Activated T-cell treated with anti-CD3 and anti-CD28 coated beads for 4 hours (primary cell): ENCODE data around the gene PAPSS2.

ENCODE experiments used
- DNase-seq: peaks from one replicate; pipeline ENCODE4 v3.0.0-alpha.2; 2020

PAPSS2 gene

DNA sequence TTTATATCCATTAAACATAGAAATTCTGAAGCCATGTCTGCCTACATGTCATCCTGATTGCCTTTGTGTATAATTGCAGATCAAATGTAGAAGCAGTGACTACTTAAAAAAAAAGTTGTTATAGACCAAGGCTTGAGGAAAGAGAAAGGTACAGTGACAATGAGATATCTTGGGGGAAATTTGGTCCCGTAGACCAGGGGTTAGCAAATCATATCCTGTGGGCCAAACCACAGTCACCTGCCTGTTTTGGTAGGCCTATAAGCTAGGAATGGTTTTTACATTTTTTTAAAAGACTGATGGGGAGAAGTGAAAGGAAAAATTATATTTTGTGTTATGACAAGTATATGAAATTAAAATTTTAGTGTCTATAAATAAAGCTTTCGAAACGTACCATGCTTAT lies 12.9 kb downstream of the PAPSS2 start:
- DNase-seq, result no peak

GRCh38 chr10:87674943-87675342 lies 15.3 kb downstream of the PAPSS2 start:
- DNase-seq, result no peak

- DNase-seq, result no peak
Observed at GRCh38 chr10:87675396-87676376, 16.0 kb downstream of the PAPSS2 start.

GRCh38 chr10:87677595-87677994 lies 17.9 kb downstream of the PAPSS2 start:
- DNase-seq, result no peak

DNA sequence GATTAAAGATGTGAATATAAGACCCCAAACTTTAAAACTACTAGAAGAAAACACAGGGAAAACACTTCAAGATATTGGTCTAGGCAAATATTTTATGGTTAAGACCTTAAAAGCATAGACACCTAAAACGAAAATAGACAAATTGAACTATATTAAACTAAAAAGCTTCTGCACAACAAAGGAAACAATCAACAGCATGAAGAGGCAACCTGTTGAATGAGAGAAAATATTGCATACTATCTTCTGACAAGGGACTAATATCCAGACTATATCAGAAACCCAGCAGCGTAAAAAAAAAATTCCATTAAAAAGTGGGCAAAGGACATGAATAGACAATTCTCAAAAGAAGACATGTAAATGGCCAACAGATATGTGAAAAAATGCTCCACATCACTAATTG lies 18.6 kb downstream of the PAPSS2 start:
- DNase-seq, result no peak

- no peak for DNase-seq
Observed at GRCh38 chr10:87683356-87683755, 23.7 kb downstream of the PAPSS2 start.

DNA sequence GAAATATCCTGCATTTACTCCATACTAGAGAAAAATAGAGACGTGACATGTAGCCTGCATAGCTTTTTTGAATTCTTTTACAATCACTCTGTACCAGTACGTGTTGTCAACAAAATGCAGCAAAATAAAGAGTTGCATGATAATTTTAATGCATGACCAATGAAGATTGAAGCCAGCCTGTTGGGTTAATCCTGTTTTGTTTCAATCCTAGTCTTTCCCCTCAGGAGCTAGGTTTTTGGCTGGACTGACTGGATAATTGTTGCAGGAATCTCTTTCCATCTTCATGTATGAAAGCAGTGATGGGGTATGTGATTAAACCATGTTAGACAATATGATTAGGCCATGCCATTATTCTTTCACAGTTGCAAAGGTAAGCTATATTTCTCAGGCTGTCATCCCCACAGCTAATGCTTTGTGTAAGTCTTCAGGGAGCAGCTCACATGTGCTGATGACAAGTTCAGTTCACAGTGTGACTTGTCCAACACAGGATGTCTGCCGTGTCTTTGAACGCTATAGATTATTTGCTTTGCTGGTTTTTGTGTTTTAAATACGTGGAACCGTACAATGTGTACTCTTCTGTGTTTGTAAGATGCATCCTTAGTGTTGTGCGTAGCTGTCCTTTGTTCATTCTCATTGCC lies 24.4 kb downstream of the PAPSS2 start:
- DNase-seq, result no peak

DNA sequence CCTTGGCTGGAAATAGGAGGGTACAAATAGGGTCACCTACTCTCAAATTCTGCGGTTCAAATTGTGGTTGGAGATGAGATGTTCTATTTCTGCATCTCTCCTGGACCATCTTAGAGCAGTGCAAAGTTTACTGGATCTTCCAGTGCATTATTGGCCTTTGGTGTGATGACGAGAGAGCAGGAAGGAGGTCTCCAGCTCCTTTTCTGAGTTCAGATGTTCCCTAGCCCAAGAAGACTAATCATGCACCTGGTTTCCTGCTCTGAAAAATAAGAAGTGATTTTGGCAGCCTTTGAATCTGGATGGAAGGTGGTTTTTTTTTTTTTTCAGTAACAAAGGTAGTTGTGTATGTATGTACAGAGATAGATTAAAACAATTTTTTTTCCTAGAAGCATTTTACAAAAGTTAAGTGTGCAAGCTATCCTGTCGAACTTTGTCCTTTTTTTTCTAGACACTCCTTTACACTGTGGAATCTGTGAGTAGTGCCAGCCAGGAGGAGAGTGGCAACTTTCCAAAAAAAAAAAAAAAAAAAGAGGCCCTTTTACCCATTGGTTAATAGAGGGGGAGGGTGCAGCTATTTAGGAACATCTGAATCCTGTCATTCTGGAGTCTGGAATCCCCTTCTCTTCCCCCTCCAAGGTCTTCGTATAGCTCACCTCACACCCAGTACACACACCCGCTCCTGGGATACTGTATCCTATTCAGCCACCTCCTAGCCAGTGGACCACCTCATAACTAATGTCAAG lies 26.3 kb downstream of the PAPSS2 start:
- DNase-seq, result no peak

- DNase-seq, result no peak
Observed at GRCh38 chr10:87691506-87692070, 31.9 kb downstream of the PAPSS2 start.

GRCh38 chr10:87692956-87693484 lies 33.3 kb downstream of the PAPSS2 start:
- no peak for DNase-seq

DNA sequence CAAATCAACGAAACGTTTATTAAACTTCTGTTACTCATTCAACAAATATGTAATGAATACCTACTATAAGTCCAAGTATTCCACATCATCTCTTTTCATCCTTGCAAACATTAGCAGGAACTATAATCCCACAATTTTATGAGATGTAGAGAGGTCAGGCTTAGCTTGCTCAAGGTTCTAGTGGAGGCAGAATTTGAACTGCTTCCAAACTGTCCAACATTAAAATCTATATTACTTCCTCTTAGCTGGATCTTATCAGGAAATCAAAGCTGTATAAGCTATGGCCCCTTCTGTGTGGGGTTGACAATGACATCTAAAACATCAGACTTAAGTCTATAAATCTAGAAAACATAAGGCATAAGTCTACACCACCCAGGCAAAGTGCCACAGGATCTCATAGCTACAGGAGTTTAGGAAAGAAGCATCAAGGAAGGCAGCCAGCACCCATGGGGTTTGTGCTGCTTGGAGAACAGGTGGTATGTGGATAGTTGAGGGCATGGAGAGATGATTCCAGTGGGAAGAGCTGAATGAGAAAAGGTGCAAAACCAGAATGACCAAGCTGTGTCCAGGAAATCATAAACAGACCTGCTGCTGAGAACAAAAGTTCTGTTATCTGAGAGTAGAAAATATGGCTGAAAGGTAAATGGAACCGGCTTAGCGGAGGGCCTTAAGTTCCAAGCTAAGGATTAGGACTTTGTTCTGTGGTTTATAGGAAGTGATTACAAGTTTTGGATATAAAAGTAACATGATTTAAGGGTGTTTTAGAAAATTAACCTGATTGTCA lies 34.5 kb downstream of the PAPSS2 start:
- DNase-seq, result no peak

GRCh38 chr10:87695074-87695473 lies 35.4 kb downstream of the PAPSS2 start:
- no peak for DNase-seq

DNA sequence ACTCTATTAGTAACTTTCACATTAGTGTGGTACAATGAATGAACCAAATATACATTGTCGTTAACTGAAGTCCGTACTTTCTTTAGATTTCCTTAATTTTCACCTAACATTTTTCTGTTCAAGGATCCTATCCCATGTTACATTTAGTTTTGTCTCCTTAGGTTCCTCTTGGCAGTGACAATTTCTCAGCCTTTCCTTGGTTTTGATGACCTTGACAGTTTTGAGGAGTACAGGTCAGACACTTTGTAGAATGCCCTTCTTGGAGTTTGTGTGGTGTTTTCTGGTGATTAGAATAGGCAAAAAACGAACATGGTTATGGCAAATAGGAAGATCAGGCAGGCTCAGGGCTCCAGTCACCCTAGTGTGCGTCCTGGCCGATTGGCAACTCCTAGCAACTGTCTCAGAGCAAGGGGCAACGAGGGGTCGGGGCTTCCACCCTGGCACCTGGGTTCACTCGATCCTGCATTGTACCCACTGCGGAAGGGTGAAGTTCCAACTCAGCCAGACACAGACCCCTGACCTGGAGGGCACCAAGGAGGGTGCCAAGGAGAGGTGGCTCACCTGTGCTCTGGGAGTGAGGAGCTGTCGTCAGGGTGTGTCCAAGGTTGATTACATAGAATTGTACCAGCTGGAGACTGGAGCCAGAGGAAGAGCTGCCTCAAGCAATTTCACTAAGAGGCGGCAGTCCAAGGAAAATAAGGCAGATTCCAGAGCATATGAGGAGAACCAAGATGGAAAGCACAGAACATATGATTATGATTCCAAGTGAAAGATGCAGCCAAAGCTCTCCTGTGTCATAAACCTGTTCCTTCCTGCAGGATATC lies 37.5 kb downstream of the PAPSS2 start:
- no peak for DNase-seq

GRCh38 chr10:87700031-87700796 lies 40.5 kb downstream of the PAPSS2 start:
- no peak for DNase-seq

GRCh38 chr10:87702260-87702972 lies 42.7 kb downstream of the PAPSS2 start:
- DNase-seq, result no peak

- no peak for DNase-seq
Observed at GRCh38 chr10:87702973-87703294, 43.3 kb downstream of the PAPSS2 start.

DNA sequence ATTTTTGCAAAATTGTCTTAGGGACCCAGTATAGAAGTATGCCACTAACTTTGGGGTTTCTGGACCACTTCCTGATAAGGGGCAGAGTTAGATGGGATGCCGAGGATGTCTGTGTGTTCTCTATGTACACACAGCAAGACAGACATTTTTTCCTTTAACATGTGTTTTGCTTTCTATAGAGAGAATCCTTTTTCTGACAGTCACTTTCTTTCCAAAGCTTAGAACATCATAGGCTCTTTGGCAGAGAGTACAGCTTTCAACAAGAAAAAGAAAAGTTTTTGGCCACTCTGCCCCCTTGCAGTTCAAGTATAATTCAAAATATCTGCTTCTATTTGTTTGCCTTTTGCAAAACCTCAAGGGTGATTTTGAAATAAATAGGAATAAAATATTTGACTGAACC lies 44.1 kb downstream of the PAPSS2 start:
- no peak for DNase-seq

- no peak for DNase-seq
Observed at GRCh38 chr10:87705339-87705738, 45.7 kb downstream of the PAPSS2 start.

DNA sequence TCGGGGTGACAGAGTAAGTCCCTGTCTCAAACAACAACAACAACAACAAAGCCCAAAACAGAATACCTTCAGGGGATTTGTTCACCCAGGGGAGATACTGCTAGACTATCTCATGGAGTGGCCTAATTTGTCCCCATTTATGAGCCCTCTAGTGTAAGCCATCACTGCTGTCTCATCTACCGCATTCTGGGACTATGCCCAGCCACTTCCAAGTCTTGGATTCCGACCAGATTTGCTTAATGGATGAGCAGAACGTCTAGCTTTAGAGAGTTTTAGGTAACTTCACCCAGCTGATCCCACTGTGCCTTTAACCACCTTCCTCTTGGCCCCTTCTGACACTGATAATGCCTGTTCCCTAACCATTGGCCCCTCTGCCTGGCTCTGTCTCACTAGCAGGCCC lies 47.1 kb downstream of the PAPSS2 start:
- no peak for DNase-seq

DNA sequence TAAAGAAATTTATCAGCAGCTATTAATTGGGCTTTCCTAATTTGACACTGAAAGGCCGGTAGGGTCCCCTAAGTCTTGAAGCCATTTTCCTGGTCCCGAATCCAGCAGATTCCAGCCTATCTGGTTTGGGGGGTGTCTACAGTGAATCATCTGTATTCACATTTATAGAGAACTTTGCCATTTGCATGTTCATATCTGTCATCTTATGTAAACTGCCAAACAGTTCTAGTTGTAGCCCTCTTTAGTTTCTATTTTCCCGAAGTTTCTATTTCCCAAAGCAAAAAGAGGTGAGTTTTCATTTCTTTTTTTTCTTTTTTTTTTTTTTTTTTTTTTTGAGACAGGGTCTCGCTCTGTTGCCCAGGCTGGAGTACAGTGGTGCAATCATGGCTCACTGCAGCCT lies 47.6 kb downstream of the PAPSS2 start:
- no peak for DNase-seq
